CD14-positive monocyte (primary cell): ENCODE data around the gene SUCNR1. TPM values are rescaled to one million over a fixed set of nuclear protein-coding genes. Genes with fewer than 3 reads are reported as not detected.

Experiments
- DNase-seq, 3 donors: peaks; one replicate each; pipeline ENCODE4 v3.0.0-alpha.2; 2011 to 2022
- H2AFZ ChIP-seq: 2 replicates; pipeline ENCODE4 v1.6.0; 2012; ENCODE audit warnings: mild to moderate bottlenecking, low read depth, low read length, inconsistent platforms; ENCODE audit not compliant: insufficient read depth, poor library complexity, severe bottlenecking
- H3K27ac ChIP-seq, 2 donors: 1 replicate in 1 of 2; 2 replicates in 1 of 2; pipeline ENCODE4 v1.5.1; 2012 to 2013; ENCODE audit warnings: low read length in 2 of 2, control low read depth in 1 of 2, inconsistent platforms in 1 of 2, low read depth in 1 of 2, mild to moderate bottlenecking in 1 of 2
- H3K27me3 ChIP-seq, 2 donors: one replicate each; pipeline versions ENCODE4 v1.6.0 to v1.6.1; 2011 to 2013; ENCODE audit warnings: low read length in 2 of 2; ENCODE audit not compliant: control insufficient read depth in 2 of 2, insufficient read depth in 2 of 2
- H3K36me3 ChIP-seq, 2 donors: replicated peaks in 1 of 2; 1 replicate in 1 of 2; 2 replicates in 1 of 2; pipeline versions ENCODE4 v1.5.1 to v1.6.1; 2012 to 2013; ENCODE audit warnings: low read length in 2 of 2, control low read depth in 1 of 2, inconsistent platforms in 1 of 2, mild to moderate bottlenecking in 1 of 2; ENCODE audit not compliant: insufficient read depth in 2 of 2, control insufficient read depth in 1 of 2
- H3K4me1 ChIP-seq, 2 donors: 1 replicate in 1 of 2; 2 replicates in 1 of 2; pipeline versions ENCODE4 v1.5.1 to v1.6.1; 2012 to 2013; ENCODE audit warnings: low read length in 2 of 2, control low read depth in 1 of 2, inconsistent platforms in 1 of 2, mild to moderate bottlenecking in 1 of 2, moderate library complexity in 1 of 2; ENCODE audit not compliant: insufficient read depth in 2 of 2, control insufficient read depth in 1 of 2
- H3K4me2 ChIP-seq: replicated peaks from 2 replicates; pipeline ENCODE3; 2012; ENCODE audit warnings: low read length, moderate library complexity, mild to moderate bottlenecking; ENCODE audit not compliant: poor library complexity, severe bottlenecking; ENCODE audit errors: extremely low read depth
- H3K4me3 ChIP-seq, 3 experiments: fragments of 200-600 bp in 1 of 3; sonication (generic) in 1 of 3; replicated peaks in 1 of 3; 1 replicate in 2 of 3; 2 replicates in 1 of 3; pipeline ENCODE4 v1.5.1; 2011 to 2013; ENCODE audit warnings: low read length in 3 of 3, mild to moderate bottlenecking in 3 of 3, control low read depth in 2 of 3, low read depth in 2 of 3, inconsistent platforms in 1 of 3, moderate library complexity in 1 of 3
- H3K79me2 ChIP-seq: 2 replicates; pipeline ENCODE4 v1.6.0; 2012; ENCODE audit warnings: mild to moderate bottlenecking, control low read depth, inconsistent platforms, low read length, moderate library complexity; ENCODE audit not compliant: insufficient read depth
- H3K9ac ChIP-seq: 2 replicates; pipeline ENCODE4 v1.6.0; 2017; ENCODE audit warnings: low read length, mild to moderate bottlenecking; ENCODE audit not compliant: insufficient read depth, poor library complexity, severe bottlenecking
- H3K9me3 ChIP-seq, 2 donors: replicated peaks in 1 of 2; 1 replicate in 1 of 2; 2 replicates in 1 of 2; pipeline versions ENCODE4 v1.5.1 to v1.6.1; 2012 to 2013; ENCODE audit warnings: low read length in 2 of 2, control low read depth in 1 of 2; ENCODE audit not compliant: control insufficient read depth in 1 of 2, insufficient read depth in 1 of 2
- H4K20me1 ChIP-seq: 2 replicates; pipeline ENCODE4 v1.6.0; 2012; ENCODE audit warnings: mild to moderate bottlenecking, low read length, control low read depth, moderate library complexity; ENCODE audit not compliant: insufficient read depth
- H3K27ac Mint-ChIP-seq, 7 donors: one replicate each; pipeline ENCODE4 v1.8.0; 2020; ENCODE audit warnings: mild to moderate bottlenecking in 7 of 7, mixed read lengths in 7 of 7, moderate library complexity in 6 of 7, inconsistent platforms in 2 of 7
- H3K27me3 Mint-ChIP-seq, 3 donors: one replicate each; pipeline ENCODE4 v1.8.0; 2021 to 2022; ENCODE audit warnings: low read depth in 3 of 3, mild to moderate bottlenecking in 3 of 3, mixed read lengths in 3 of 3, moderate library complexity in 3 of 3, inconsistent platforms in 1 of 3
- H3K36me3 Mint-ChIP-seq, 2 donors: one replicate each; pipeline ENCODE4 v1.8.0; 2020; ENCODE audit warnings: mixed read lengths in 2 of 2, inconsistent platforms in 1 of 2, mild to moderate bottlenecking in 1 of 2
- H3K4me1 Mint-ChIP-seq: one replicate; pipeline ENCODE4 v1.8.0; 2020; ENCODE audit warnings: mild to moderate bottlenecking, mixed read lengths
- H3K4me3 Mint-ChIP-seq, 2 donors: one replicate each; pipeline ENCODE4 v1.8.0; 2020; ENCODE audit warnings: mild to moderate bottlenecking in 2 of 2, mixed read lengths in 2 of 2, moderate library complexity in 1 of 2
- H3K9me3 Mint-ChIP-seq, 7 donors: one replicate each; pipeline ENCODE4 v1.8.0; 2020 to 2022; ENCODE audit warnings: mixed read lengths in 7 of 7, mild to moderate bottlenecking in 6 of 7, moderate library complexity in 6 of 7, inconsistent platforms in 2 of 7
- CTCF ChIP-seq: fragments of 200-600 bp; IDR thresholded peaks from one replicate; pipeline ENCODE4 v1.8.0; 2022; ENCODE audit warnings: antibody characterized with exemption, mild to moderate bottlenecking
- WGBS: methylation state at CpG from one replicate; pipeline ENCODE4 v1.1.5; 2013; ENCODE audit warnings: missing lambda C conversion rate; ENCODE audit not compliant: insufficient coverage; 5-methylcytosine and 5-hydroxymethylcytosine counted together
- intact Hi-C, 2 donors: fragments of 100-400 bp; cut with micrococcal nuclease; formaldehyde crosslinking; loops; one replicate each; pipeline versions ENCODE4 v1.15.0 to v1.15.1; 2023
- polyA plus RNA-seq, 3 donors: library from polyadenylated mRNA; depleted of rRNA in 1 of 3; unstranded in 2 of 3; stranded (reverse) in 1 of 3; fragments of 300-500 nt in 2 of 3; fragments of >200 nt in 1 of 3; fragmentation: Illumina TruSeq in 2 of 3; gene quantifications; 1 replicate in 2 of 3; 2 replicates in 1 of 3; pipeline ENCODE4 v1.2.3, GENCODE V29; 2012 to 2021

Gene SUCNR1
- polyA plus RNA-seq, 3 donors = 0.09 to 0.28 (median 0.20) TPM

- no peak overlapping the region for H3K4me3 Mint-ChIP-seq
- Histone ChIP-seq H3K27ac (no peak overlapping the region), H3K4me2 (no peak overlapping the region), H3K4me3 (no peak overlapping the region), H3K9ac (no peak overlapping the region), H3K4me1 (peaks cover 0 to 5% of the 10 kb centered on the region in 2 donors), H2AFZ (no peak overlapping the region), H3K36me3 (no peaks in the 10 kb centered on the region), H3K79me2 (no peaks in the 10 kb centered on the region), H3K27me3 (no peaks in the 10 kb centered on the region), H4K20me1 (no peaks in the 10 kb centered on the region), H3K9me3 (no peaks in the 10 kb centered on the region)
- no peaks in the 10 kb centered on the region for H3K27me3 Mint-ChIP-seq
- peaks cover 6% of the 10 kb centered on the region for H3K4me1 Mint-ChIP-seq
- DNase-seq = no peak
- H3K9me3 Mint-ChIP-seq = no peaks in the 10 kb centered on the region
- H3K27ac Mint-ChIP-seq = no peak overlapping the region
- no peak for TF ChIP-seq CTCF
- intact Hi-C loops = no loop called here
- H3K36me3 Mint-ChIP-seq = no peaks in the 10 kb centered on the region
Measured at GRCh38 chr3:151859905-151860304, 13.5 kb upstream of the SUCNR1 start.

GRCh38 chr3:151863611-151864010 is 9.8 kb upstream of the SUCNR1 start:
- no peak overlapping the region for H3K4me2 ChIP-seq
- peaks cover 0 to 7% of the 10 kb centered on the region in 2 donors for H3K4me1 ChIP-seq
- H3K9me3 Mint-ChIP-seq = peaks cover 0 to 2% (median 0%) of the 10 kb centered on the region in 7 donors
- no peaks in the 10 kb centered on the region for H4K20me1 ChIP-seq
- no peaks in the 10 kb centered on the region for H3K27me3 ChIP-seq
- H3K36me3 ChIP-seq = no peaks in the 10 kb centered on the region
- H3K9ac ChIP-seq = no peak overlapping the region
- no peak overlapping the region for H3K27ac ChIP-seq
- H3K27me3 Mint-ChIP-seq = no peaks in the 10 kb centered on the region
- peaks cover 10% of the 10 kb centered on the region for H3K4me1 Mint-ChIP-seq
- H3K4me3 ChIP-seq = no peak overlapping the region
- WGBS = 89% methylated on average over 1 of the region's 2 CpGs
- H3K27ac Mint-ChIP-seq = no peak overlapping the region
- H2AFZ ChIP-seq = no peak overlapping the region
- DNase-seq = no peak
- H3K79me2 ChIP-seq = no peaks in the 10 kb centered on the region
- no peak for TF ChIP-seq CTCF
- no peaks in the 10 kb centered on the region for H3K36me3 Mint-ChIP-seq
- no peaks in the 10 kb centered on the region for H3K9me3 ChIP-seq
- H3K4me3 Mint-ChIP-seq = no peak overlapping the region
- intact Hi-C loops = no loop called here
